HepG2 (cell line): ENCODE results near the gene TRIM62.

Source experiments
- ATF7-NPFF ChIP-seq: sonication (generic); formaldehyde crosslinking; IDR thresholded peaks from 2 replicates; pipeline ENCODE4 v1.8.1; 2023; ENCODE audit warnings: mild to moderate bottlenecking, low read depth, missing genetic modification reagents, moderate library complexity
- EZH2 ChIP-seq: conservative IDR thresholded peaks from 2 replicates; pipeline ENCODE4 v1.6.1; 2012; ENCODE audit warnings: mild to moderate bottlenecking, low read depth, low read length, moderate library complexity
- TF ChIP-seq, protein P1 (sequence below): fragments of 450-650 bp; IDR thresholded peaks from 2 replicates; pipeline ENCODE4 v1.6.1; 2017
- TF ChIP-seq, protein P2 (sequence below): sonication (generic); formaldehyde crosslinking; IDR thresholded peaks from 2 replicates; pipeline ENCODE4 v1.5.0; 2020; ENCODE audit warnings: mild to moderate bottlenecking, missing genetic modification reagents, moderate library complexity
- TF ChIP-seq, protein P3 (sequence below): fragments of 450-650 bp; IDR thresholded peaks from 2 replicates; pipeline ENCODE4 v1.6.1; 2016

- TF ChIP-seq, protein P1, sequence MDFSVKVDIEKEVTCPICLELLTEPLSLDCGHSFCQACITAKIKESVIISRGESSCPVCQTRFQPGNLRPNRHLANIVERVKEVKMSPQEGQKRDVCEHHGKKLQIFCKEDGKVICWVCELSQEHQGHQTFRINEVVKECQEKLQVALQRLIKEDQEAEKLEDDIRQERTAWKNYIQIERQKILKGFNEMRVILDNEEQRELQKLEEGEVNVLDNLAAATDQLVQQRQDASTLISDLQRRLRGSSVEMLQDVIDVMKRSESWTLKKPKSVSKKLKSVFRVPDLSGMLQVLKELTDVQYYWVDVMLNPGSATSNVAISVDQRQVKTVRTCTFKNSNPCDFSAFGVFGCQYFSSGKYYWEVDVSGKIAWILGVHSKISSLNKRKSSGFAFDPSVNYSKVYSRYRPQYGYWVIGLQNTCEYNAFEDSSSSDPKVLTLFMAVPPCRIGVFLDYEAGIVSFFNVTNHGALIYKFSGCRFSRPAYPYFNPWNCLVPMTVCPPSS = no peak
- TF ChIP-seq, protein P2, sequence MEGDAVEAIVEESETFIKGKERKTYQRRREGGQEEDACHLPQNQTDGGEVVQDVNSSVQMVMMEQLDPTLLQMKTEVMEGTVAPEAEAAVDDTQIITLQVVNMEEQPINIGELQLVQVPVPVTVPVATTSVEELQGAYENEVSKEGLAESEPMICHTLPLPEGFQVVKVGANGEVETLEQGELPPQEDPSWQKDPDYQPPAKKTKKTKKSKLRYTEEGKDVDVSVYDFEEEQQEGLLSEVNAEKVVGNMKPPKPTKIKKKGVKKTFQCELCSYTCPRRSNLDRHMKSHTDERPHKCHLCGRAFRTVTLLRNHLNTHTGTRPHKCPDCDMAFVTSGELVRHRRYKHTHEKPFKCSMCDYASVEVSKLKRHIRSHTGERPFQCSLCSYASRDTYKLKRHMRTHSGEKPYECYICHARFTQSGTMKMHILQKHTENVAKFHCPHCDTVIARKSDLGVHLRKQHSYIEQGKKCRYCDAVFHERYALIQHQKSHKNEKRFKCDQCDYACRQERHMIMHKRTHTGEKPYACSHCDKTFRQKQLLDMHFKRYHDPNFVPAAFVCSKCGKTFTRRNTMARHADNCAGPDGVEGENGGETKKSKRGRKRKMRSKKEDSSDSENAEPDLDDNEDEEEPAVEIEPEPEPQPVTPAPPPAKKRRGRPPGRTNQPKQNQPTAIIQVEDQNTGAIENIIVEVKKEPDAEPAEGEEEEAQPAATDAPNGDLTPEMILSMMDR (CRISPR knock-in tag) = no peak
- no peak for TF ChIP-seq ATF7-NPFF (CRISPR knock-in tag)
- TF ChIP-seq, protein P3, sequence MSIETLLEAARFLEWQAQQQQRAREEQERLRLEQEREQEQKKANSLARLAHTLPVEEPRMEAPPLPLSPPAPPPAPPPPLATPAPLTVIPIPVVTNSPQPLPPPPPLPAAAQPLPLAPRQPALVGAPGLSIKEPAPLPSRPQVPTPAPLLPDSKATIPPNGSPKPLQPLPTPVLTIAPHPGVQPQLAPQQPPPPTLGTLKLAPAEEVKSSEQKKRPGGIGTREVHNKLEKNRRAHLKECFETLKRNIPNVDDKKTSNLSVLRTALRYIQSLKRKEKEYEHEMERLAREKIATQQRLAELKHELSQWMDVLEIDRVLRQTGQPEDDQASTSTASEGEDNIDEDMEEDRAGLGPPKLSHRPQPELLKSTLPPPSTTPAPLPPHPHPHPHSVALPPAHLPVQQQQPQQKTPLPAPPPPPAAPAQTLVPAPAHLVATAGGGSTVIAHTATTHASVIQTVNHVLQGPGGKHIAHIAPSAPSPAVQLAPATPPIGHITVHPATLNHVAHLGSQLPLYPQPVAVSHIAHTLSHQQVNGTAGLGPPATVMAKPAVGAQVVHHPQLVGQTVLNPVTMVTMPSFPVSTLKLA = no peak
- TF ChIP-seq EZH2 = no peak
Observed at GRCh38 chr1:33195556-33195955, 13.7 kb upstream of the TRIM62 start.
